Measurements from ENCODE around the gene SYTL3.
"Not testable (repeated sequence)": the region's sequence is repeated elsewhere in the genome, so short reads cannot be mapped to it uniquely, and the experiment has no call there.

- TF ChIP-seq CTCF, POLR2A (IDR thresholded peaks at IDR 0.05): not testable (repeated sequence)
Observed at GRCh38 chr6:158656986-158657385, 7.1 kb downstream of the SYTL3 start.

Data from lower leg skin (tissue), 3 donors.